HG02852 (cell line): ENCODE measurements around the gene NAPB.

Source experiments
- ATAC-seq: cut with Tn5 transposase; IDR thresholded peaks from one replicate; pipeline ENCODE4 v1.9.1; 2021; ENCODE audit warnings: mild to moderate bottlenecking, moderate library complexity; ENCODE audit not compliant: unreplicated experiment

Gene NAPB

DNA sequence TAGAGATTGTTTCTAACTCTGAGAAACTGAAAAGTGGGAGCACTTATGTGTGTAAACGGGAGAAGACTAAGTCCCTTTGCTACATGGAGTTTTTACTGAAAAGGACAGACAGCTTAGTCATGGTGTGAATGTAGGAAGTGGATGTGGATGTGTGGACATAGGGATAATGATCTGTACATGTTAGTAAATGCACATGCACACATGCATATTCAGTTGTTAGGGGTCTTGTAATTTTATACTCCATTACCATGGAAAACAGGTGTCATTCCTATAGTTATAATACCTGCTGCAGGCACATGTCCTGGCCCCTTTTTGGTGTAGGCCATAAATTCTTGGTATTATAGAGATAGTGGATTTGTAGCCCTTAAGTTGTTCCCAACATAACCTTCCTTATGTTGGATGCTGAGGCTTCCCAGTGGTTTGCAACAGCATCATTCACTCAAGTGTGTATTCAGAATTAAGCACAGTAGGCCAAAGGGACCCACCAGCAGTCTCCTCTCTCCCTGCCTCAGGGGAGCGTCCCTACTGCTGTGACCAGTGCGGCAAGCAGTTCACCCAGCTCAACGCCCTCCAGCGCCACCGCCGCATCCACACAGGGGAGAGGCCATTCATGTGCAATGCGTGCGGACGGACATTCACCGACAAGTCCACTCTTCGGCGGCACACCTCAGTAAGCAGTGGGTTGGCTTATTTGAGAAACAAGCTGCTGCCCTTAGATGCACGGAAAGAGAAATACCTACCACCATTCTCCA lies 52.0 kb downstream of the NAPB start:
- ATAC-seq = no peak

DNA sequence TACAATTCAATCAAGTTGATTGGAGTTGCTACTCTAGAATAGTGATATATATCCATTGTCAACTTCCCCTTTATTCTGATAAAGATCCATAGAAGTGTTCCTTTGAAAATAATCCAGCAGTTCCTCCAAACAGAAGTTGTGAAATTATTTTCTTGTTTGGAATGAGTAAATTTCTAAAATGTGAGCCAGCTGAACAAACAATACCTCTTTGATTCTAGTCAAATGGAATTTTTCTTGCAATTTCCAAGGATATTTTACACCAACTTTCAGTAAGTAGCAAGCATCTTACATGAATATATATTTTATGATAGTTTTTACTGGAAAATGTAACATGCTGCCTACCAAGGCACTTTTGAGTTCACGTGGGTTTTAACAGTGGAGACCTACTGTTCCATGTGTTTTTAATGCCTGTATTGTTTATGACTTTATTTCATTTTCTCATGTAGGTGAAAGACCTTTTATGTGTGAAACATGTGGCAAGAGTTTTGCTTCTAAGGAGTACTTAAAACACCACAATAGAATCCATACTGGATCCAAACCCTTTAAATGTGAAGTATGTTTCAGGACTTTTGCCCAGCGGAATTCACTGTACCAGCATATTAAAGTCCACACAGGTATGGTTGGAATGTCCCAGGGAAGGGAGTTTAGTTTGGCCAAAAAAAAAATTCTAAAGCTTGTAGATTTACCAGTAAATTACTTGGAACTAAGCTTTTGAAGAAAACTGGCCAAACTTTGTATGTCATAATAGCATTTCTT lies 52.8 kb downstream of the NAPB start:
- ATAC-seq = no peak

DNA sequence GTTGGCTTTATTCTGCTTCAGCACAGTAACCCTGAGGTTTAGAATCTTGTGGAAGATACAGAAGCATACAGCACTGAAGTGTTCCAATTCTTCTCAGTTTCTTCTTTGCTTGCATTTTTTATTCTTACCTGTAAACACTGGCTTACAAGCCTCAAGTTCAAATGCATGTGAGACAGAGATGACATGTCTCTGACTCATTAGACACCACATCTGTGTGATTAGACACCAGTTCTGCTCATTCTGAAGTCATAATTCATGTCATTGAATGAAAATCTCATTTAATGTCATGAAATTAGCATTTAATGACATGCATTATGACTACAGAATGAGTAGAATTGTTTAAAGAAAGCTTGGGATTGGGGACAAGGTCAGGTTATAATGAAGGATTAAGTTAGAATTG lies 53.5 kb downstream of the NAPB start:
- no peak for ATAC-seq

DNA sequence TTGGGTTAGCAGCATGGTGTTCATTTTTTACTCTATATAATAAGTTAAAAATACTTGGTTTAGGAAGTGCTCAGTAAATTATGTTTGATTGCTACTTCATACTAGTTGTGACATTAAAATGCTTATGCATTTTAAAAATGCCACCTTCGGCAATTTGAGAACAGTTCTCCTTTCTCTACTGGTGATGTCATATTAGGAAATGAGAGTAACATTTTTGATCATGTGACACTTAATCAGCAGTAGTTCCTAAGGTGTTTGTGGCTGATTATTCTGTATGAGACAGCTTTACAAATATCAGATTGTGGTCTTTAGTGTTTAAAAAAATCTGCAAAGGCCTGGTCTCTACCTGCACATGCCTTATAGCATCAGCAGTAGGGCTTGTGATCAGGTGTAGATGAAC lies 54.9 kb downstream of the NAPB start:
- no peak for ATAC-seq

DNA sequence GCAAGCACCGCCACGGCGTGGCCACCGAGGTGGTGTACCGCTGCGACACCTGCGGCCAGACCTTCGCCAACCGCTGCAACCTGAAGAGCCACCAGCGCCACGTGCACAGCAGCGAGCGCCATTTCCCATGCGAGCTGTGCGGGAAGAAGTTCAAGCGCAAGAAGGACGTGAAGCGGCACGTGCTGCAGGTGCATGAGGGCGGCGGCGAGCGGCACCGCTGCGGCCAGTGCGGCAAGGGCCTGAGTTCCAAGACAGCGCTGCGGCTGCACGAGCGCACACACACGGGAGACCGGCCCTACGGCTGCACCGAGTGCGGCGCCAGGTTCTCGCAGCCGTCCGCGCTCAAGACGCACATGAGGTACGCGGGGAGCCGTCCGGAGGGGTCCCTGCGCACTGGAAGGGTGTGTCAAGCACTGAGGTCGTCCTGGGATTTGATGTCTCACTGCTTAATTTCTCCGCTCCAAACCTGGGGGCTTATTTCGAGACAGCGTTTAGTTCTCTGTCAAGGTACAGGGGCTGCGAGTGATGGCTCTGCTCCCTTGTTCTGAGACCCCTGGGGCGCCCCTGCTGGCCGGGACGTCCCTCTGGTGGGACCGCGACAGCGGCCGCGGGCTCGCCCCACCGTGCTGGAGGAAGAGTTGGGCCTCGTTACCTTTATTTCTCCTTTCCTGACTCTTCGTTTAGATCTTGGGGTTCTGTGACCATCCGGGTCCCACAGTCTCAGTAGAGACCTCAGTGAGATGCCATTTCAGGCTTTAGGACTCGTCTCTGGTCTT lies 55.7 kb downstream of the NAPB start:
- ATAC-seq = no peak

DNA sequence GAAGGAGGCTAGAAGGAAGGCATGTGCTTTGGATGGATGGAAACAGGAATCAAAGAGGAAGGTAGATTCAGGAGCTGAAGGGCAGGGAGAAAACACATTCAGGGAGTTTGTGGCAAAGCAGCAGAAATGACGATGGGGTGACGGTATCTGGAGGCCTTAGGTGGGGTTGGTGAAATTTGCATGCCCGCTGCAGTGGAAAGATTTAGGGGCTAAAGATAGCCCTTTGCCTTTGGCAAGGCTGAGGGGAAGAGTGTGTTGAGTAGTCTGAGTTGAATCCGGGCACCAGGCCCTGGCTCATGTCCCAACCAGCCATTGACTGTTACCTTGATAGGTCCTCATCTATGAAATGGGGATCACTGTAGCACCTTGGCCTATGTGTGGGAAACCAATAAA lies 58.0 kb downstream of the NAPB start:
- no peak for ATAC-seq

DNA sequence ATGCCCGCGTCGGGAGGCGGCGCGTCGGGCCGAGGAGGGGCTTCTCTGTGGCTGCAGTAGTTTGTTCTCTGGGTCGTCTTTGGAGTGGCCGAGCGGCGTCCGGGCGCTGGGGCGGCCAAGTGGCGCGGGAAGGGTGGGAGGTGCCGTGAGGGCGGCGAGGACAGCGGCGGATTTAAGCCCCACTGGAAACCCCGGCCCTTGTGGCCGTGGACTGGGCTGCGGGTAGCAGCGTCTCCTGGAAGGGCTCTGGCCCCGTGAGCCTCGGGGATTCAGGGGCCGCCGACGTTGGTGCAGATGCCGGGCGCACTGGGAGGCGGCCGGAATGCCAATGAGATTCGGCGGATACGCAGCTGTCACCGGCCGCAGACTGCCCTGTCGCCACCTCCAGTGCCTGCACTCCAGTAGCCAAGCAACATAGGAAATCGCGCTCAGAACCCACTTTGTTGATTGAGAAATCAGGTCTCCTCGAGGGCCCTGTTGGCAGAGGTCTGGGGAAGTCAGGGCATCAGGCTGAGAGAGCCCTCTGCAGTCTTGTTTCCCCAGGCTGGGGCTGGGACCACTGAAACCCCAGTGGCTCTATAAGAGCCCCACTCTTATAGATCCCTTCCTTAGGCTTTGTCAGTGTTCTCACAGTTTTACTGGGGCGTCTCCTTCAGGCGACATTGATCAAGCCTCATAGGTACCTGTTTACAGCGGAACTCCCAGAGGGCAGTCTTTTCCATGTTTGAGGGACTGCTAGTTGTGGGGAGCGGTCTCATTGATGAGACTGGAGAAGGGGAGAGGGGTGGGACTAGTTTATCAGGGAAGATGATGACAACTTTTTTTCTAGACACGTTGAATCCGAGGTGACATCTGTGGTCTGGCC lies 58.7 kb downstream of the NAPB start:
- ATAC-seq = peak; percentile 14

DNA sequence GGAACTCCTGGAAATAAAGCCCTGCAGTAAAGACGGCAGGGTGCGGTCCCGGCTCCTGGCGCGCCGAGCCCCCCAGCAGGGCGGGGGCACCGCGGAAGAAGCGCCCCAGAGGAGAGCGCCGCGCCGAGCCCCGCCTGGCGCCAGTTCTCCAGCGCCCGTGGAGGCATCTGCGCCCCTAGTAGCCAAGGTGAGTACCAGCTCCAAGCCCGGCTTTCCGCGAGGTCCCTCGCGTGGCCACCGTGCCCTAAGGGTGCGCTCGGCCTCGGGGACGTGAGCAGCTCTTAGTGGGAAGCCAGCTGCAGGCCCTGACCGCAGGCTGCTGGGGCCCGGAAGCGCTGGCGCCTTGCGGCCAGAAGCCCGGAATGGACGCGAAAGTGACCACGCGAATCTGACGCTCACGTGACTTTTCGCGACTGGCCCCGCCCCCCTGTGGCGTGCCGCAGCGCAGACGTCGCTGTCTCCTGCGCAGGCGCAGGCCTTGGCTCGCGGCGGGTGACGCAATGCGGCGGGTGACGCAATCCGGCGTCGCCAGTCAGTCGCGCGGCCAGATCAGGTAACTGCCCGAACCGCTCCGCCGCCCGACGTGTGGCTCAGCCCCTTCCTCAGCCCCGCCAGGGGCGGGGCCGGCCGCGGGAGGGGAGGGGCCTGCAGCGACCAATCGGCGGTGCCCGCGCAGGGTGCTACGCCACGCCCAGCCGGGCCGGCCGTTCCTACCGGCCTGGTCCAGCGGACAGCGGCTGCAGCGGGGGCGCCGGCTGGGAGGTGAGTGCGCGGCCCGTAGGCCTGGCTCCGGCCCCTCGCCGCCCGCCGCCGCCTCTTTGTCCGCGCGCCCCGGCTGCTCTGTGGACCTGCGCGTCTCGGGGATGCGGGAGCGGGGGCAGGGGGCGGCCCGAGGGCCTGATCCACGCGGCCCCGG lies 59.6 kb downstream of the NAPB start, which contains the start of gene GZF1:
Gene GZF1, plus strand, starts transcription at position 707 of the 916 bp plus-strand sequence. CDS start 2,202 bp downstream, outside the sequence.
- peak; percentile 70 for ATAC-seq

DNA sequence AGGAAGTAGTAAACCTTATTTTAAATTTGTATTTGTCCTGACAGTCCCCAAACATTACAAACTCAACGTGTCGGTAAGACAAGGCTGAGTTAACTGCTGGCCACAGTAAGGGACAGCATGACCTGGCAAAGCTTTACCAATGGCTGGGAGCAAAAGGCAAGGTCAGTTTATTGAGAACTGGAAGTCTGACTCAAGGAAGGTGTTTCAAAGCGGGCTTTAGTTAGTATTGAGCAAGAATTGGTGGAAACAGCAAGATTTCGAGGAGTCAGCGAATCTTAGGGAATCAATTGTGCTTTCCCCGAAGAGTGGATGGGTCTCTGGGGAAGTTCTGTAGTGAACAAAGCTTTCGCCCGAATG lies 60.2 kb downstream of the NAPB start:
- no peak for ATAC-seq

DNA sequence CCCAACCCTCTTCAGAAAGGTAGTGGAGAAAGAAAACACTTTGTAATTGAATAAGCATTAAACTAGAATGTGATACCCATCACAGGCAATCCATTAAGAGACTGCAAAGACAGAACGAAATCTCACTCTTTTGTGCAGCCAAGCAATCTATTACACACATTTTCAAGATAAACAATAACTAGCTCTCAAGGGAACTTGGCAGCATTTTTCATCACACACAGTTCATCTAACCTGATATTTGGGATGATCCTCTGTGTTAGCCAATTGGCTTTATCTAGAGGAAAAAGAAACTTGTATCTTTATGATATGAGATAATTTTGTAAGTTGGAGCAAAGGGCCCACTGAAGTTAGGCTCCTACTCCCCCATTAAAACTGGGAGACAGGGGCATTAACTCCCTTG lies 60.8 kb downstream of the NAPB start:
- no peak for ATAC-seq

DNA sequence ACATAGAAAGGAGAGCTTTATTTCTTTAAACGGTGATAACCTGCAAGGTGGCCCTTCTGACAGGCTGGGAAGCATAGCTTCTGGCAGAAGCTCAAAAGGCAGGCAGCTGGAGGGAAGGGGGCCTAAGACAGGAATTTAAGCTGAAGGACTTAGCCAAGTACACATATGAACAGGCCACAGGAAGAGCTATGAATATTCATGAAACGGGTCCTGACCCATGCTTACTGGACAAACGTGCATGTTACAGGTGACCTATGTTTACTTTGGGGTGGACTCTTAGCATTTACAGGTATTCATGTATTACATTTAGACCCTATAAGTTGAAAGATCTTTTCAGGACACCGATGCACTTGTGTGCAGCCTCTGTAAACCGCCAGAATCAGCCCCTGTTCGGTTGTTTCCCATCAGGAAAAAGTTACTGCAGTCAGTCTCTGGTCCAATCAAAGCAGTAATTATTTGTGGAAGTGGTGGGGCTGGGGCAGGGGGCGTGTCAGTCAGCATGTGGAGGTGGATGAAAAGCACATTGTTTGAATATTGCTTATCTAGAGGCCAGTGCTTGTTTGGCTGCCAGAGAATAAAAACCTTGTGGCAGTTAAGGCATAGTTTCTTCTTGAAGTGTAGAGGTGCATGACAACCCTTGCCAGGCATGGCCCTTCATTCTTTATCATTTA lies 62.2 kb downstream of the NAPB start:
- no peak for ATAC-seq

DNA sequence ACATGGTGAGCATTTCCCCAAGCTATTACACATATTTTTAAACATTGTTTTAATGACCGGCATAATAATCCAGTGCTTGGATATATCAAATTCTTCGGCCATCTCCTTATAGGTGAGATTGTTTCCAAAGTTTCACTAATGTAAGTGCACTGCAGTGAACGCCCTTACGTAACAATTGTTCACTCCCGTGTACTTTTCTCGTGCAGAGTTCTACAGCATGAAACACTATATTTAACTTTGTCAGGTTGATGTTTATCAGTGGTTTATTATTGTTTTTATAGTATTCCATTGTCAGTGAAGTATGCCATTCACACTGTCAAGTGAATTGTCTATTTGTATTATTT lies 62.8 kb downstream of the NAPB start:
- no peak for ATAC-seq

DNA sequence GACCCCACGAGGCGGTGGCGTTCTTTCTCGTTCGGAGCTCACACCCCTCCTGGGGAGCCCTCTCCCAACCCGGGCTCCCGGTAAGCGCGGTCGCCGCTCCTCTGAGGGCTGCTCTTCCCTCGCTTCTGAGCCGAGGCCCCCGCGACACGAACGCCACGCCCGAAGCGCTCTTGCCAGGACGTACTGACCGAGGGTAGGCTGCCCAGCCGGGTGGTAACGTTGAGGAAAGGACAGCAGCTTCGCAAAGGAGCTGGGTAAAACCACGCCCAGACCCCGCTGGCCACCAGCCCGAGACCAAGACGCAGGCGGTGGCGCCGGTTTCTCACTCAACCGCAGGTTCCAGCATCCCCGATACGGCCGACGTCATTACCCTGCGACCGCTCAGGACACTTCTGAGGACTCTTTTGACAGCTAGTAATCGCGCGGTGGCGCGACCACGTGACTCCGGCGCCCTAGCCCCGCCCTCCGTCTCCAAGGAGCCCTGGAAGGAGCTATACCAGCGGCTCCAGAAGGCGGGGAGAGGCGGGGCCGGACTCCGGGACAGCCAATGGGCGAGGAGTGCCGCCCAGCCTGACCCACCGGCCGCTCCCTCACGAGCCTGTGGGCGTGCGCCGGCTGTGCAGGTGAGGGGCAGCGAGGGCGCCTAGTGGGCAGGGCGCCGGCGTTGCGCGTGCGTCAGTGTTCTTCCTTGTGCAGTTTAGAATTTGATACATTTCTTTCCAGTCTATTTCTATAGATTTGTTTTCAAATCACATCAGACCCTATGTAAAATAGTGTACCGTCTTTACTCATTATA lies 63.3 kb downstream of the NAPB start:
- peak; percentile 63 for ATAC-seq

DNA sequence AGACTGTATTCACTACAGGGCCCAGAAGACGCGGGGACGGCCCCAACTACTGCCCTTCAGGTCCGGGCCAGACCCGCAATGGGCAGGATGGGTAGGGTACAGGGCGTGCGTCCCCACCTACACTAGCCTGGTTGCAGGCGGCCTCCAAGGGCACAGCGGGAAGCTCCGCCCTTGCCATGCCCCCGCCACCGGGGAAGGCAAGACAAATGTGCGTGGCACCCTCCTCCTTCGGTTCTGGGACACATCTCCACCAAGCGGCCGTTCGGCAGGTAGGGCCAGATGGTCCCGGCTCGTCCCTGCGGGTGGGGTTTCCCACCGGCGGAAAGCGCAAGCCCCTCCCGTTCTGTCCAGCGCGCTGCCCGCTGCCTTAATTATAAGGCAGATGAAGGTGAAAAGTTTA lies 65.1 kb downstream of the NAPB start:
- ATAC-seq = no peak

DNA sequence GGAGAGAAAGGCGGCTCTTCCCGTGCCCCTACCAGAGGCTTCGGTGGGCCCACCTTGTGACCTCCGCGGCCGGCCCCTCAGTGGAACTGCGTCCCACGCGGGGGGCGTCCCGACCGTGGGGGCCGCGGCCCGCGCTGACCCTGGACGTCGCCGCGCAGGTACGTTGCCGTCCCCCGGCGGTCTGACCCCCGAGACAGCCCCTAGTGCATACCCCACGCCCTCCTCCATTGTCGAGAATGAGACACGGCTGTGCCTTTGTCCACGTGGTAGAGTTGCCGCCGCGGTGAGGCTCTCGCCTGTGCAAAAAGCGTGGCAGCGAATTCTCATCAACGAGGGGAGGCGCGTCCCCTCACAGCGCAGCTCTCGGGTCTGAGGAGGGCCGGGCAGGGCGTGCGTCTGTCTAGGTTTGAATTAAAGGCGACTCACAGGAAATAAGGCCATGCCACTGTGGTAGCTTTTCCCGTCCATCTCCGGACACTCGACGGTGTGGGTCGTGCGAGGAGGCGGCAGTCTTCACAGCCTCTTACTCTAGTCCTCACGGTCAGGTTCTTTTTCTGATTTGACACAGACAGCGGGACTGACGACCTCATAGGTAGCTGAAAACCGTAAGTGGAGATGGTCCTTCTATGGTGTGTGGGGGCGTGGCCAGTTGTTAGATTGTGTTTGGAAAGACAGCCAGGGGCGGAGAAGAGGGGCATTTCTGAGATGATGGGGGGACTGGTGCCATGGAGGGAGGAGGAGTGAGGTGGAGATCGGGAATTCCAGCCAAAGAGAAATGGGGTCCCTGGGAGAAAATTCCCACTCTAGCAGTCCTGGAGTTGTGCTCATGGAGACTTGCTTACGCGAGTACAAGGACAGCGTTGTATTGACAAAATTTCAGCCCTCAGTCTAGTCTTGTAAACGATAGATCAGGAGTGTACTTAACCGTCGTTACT lies 70.1 kb downstream of the NAPB start:
- peak; percentile 23 for ATAC-seq

DNA sequence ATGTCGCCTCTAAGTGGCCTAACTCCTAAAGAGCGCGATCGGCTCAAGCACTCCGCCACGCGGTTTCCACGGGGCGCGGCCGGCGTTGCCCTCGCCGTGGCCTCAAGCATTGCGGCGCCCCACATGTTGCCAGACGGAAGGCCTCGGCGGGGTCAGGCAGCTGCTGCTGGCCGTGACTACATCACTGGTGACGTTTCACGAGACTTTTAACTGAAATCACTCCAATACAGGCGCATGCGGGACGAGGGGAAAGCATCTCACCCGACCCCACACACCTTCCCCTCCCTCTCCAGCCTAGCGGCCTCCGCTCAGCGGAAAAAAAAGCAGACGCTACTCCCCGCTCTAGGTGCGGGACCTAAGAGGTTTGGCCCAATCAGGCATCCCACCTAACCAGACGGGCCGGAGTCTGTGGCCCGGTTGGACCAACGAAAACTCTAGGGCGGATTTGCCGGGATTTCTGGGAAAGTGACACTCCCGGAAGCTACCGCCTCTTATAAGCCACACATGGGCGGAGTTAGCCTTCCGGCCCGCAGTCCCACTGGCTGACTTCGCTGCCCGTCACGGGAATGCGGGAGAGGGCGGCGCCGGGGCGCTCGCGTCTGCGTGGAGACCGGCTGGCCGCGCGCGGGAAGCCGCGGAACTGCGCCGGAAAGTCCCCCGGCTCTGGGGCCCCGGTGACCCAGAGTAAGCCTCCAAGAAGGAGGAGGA lies 70.9 kb downstream of the NAPB start, which contains the start of gene NXT1:
Gene NXT1, plus strand, starts transcription at position 596 of the 708 bp plus-strand sequence. CDS start 3,251 bp downstream, outside the sequence.
- peak; percentile 80 for ATAC-seq
